Activated naive CD8-positive, alpha-beta T cell (primary cell): ENCODE results near the gene DCAF11.
A peak's percentile ranks its signal among the peaks of the same experiment; 100 is the strongest.

Experiments
- H3K27ac Mint-ChIP-seq: one replicate; pipeline ENCODE4 v1.8.0; 2021; ENCODE audit warnings: mixed read lengths
- H3K27me3 Mint-ChIP-seq: one replicate; pipeline ENCODE4 v1.8.0; 2021; ENCODE audit warnings: mixed read lengths
- H3K36me3 Mint-ChIP-seq: one replicate; pipeline ENCODE4 v1.8.0; 2021; ENCODE audit warnings: mixed read lengths
- H3K4me1 Mint-ChIP-seq: one replicate; pipeline ENCODE4 v1.8.0; 2021; ENCODE audit warnings: low read depth, mixed read lengths
- H3K4me3 Mint-ChIP-seq: one replicate; pipeline ENCODE4 v1.8.0; 2021; ENCODE audit warnings: mild to moderate bottlenecking, mixed read lengths
- H3K9me3 Mint-ChIP-seq: one replicate; pipeline ENCODE4 v1.8.0; 2021; ENCODE audit warnings: low read depth, mixed read lengths

DCAF11 gene

DNA sequence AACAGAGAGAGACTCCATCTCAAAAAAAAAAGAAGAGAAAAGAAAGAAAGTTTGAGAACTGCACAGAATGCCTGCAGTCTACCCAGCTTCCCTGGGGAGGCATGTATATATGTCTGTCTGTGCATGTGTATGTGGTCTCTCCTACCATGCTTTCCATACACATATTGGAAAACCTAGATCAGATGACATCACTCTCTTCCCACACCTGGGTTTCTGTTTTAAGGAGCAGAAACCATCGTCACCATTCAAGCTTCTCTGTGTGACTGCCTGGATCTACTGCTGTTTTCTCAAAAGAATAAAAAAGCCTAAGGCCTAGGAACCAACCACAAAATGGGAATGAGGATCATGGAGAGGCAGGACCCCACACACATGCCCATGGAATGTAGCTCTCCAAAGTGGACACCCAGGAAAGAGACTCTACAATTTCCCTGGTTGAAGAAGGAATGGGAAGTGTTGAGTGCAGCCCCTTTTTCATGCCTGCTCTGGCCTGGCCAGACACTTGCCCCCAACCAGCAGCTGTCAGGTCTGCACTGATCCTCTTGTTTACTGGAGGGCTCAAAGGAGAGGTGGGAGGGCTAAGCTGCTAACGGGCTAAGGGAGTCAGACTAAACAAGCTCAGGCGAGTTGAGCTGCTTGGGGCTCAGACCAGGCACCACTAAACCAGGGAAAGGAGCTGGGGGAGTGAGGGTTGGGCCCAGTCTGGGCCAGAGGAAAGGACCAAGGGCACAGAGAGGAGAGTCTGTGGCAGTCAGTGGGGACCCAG, 28.2 kb upstream of the DCAF11 start:
- no peaks in the 10 kb centered on the region for H3K27me3 Mint-ChIP-seq
- H3K9me3 Mint-ChIP-seq = no peaks in the 10 kb centered on the region
- no peak overlapping the region for H3K27ac Mint-ChIP-seq
- peaks cover 9% of the 10 kb centered on the region for H3K4me1 Mint-ChIP-seq
- H3K4me3 Mint-ChIP-seq = no peak overlapping the region
- no peaks in the 10 kb centered on the region for H3K36me3 Mint-ChIP-seq

DNA sequence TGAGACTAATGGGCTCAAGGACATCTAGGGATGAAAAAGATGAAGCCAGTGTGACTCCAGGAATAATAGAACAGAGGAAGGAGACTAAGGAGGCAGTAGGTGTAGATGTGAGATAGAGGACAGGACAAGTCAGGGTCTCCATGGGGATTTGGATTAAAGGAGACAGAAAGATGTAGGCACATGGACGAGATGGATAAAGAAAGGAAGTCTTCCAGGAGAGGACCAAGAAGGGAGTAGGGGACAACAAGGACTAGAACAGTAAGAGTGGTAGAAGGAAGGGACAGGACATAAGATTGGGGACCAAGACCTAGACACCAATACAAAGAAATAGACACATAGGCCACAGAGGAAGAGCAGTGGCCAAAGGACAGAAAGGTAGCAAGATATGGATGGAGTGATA, 27.6 kb upstream of the DCAF11 start:
- Mint-ChIP-seq H3K36me3 (no peaks in the 10 kb centered on the region), H3K4me3 (no peak overlapping the region), H3K27ac (no peak overlapping the region), H3K9me3 (no peaks in the 10 kb centered on the region), H3K27me3 (no peaks in the 10 kb centered on the region), H3K4me1 (peaks cover 7% of the 10 kb centered on the region)

DNA sequence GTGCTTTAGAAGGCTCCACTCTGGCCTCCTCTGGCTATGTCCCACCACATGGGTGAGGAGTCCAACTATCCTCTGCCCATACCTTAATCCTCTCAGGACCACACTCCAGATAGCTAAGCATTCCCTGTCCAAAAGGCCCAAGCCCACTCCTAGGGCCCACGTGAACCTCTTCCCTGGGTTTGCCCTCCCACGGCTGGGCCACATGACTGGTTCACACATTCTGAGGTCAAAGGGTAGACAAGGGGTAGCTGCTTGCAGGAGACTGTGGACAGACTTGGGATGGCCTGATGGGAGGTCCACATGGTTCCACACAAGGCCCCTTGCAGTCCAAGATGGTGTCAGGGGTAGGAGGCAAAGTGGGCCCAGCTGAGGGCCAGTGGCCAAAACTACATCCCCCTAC, 26.5 kb upstream of the DCAF11 start:
- H3K27ac Mint-ChIP-seq = no peak overlapping the region
- peaks cover 11% of the 10 kb centered on the region for H3K4me1 Mint-ChIP-seq
- no peaks in the 10 kb centered on the region for H3K27me3 Mint-ChIP-seq
- no peak overlapping the region for H3K4me3 Mint-ChIP-seq
- H3K9me3 Mint-ChIP-seq = no peaks in the 10 kb centered on the region
- no peaks in the 10 kb centered on the region for H3K36me3 Mint-ChIP-seq

DNA sequence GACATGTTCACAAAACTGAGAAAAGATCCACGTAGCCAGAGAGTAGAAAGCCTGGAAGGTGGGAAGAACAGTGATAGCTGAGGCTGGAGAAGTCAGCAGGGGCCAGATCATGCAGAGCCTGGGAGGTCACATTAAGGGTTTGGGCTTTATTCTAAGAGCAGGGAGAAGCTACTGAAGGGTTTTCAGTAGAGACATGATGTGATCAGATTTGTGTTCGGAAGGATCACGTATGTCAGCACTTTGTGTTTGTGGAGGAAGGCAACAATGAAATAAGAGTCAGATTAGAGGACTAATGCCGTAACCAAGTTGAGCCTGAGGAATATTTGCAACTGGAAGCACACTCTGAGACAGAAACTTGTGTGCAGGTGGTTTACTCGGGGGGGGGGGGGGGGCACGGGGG, 24.7 kb upstream of the DCAF11 start:
- Mint-ChIP-seq H3K27ac (no peak overlapping the region), H3K4me1 (peaks cover 18% of the 10 kb centered on the region), H3K9me3 (no peaks in the 10 kb centered on the region), H3K4me3 (no peak overlapping the region), H3K36me3 (no peaks in the 10 kb centered on the region), H3K27me3 (no peaks in the 10 kb centered on the region)

DNA sequence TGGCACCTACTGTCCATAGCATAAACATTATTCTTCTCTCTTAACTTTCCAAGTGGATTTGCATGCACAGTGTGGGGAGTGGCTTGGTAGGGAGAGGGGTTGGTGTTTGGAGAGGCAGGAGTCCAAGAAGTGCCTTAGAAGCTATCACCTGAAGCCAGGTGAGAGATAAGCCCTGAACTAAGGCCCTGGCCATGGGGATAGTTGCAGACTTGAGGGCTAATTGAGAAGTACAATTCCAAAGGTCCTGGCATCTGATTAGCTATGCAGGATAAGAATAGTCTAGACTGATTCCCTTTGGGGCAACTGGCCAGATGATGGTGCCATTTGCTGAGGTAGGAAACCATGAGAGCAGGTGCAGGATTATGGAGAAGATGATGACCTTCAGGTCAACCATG, 22.5 kb upstream of the DCAF11 start:
- H3K27ac Mint-ChIP-seq = peak overlapping the region; percentile 94
- no peaks in the 10 kb centered on the region for H3K27me3 Mint-ChIP-seq
- H3K36me3 Mint-ChIP-seq = peaks cover 3% of the 10 kb centered on the region
- peaks cover 30% of the 10 kb centered on the region for H3K4me1 Mint-ChIP-seq
- H3K9me3 Mint-ChIP-seq = no peaks in the 10 kb centered on the region
- peak overlapping the region; percentile 20 for H3K4me3 Mint-ChIP-seq

DNA sequence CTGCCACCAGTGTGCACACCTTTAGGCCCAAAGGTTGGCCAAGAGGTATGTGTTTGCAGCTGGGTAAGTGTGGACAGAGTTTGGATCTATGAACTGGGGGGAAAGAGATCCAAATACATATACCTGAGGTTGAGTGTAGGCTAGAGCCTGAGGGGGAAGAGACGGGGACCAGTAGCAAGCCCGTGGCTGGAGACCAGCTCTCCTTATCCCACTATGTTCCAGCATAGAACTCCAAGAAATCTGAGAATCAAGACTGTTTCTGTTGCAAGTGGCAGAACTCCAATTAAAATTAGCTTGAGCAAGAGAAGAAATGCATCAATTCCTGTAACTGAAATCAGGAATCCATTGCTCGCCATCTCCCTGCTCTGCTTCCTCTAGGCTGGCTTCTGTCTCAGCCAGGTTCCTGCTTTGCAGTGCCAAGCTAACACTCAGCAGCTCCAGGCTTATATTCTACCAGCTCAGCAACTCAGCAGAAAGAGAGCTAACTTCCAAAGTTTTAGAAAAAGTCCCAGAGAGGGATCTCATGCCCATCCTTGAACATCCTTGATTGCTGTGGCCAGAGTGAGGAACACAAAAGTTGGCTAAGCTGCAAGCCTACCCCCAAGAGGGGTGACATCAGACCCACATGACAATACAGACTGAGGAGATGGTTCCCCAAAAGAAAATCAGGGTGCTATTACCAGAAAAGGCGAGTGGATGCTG, 21.9 kb upstream of the DCAF11 start:
- Mint-ChIP-seq H3K4me1 (peaks cover 30% of the 10 kb centered on the region), H3K27me3 (no peaks in the 10 kb centered on the region), H3K27ac (peak overlapping the region; percentile 94), H3K9me3 (no peaks in the 10 kb centered on the region), H3K4me3 (peak overlapping the region; percentile 99), H3K36me3 (peaks cover 3% of the 10 kb centered on the region)

DNA sequence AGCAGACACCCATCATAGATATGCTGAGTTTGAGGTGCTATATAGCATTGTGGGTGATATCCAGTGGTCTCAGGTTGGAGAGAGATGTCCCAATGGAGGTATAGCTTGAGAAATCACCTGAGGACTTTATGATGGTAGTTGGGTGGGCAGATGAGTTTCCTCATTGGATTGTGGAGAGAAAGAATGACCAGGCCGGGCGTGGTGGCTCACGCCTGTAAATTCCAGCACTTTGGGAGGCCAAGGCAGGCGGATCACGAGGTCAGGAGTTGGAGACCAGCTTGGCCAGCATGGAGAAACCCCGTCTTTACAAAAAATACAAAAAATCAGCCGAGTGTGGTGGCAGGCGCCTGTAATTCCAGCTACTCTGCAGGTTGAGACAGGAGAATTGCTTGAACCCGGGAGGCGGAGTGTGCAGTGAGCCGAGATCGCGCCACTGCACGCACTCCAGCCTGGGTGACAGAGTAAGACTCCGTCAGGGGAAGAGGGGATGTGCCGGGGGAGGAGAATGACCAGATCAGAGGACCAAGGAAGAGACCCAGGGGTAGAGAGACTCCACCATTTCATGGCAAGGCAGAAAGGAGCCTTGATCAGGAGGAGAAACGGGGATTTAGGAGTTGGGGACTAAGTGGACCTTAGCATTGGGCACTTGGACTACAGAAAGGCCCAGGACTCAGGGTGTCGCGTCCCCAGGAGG, 21.2 kb upstream of the DCAF11 start:
- Mint-ChIP-seq H3K4me3 (peak overlapping the region; percentile 99), H3K36me3 (peaks cover 3% of the 10 kb centered on the region), H3K9me3 (no peaks in the 10 kb centered on the region)

DNA sequence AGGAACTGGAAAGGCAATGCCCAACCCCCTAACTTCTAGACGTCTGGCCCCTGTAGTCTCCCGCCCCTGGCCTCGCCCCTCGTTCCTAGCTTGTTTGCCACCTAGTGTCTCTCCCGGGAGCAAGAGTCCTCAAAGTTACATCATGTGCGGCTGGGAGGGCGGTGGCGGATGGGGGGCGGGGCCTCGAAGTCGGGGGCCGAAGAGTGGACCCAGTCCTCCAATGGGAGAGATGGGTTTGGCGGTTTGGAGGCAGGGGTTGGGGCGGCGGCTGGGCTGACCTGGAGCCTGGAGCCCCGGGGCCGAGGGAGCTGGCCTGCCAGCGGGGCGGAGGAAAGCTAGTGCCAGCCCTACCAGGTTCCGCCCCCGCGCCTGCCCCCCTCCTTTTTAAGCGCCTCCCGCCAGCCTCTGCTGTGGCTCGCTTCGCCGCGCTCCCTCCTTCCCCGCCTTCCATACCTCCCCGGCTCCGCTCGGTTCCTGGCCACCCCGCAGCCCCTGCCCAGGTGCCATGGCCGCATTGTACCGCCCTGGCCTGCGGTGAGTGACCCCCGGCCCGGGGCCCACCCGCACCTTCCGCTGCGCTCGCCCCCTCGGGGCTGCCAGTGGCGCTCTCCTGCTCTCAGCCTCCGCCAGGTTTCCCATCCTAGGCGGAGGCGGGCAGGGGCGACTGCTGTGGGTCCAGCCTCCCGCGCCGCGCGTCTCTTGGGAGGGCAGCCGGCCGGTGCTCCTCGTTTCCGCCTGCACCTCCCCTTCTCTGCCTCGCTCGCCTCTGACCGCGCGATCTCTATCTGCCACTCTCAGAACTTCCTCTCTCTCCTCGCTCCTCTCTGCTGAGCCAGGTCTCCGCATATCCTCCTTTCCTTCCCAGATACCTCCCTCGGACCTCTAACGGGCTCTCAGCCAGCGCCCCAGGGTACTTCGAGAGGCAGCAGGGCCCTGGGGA, 20.4 kb upstream of the DCAF11 start, which contains the start of gene PCK2:
Gene PCK2 (plus strand): TSS at position 411 of the 940 bp plus-strand sequence. CDS start 95 bp downstream, at position 506.
- Mint-ChIP-seq H3K27ac (peak within 1 kb of the TSS; percentile 98), H3K36me3 (peaks cover 3% of the 10 kb centered on the region), H3K27me3 (no peaks in the 10 kb centered on the region), H3K4me1 (peaks cover 30% of the 10 kb centered on the region), H3K4me3 (peak within 1 kb of the TSS; percentile 99), H3K9me3 (no peaks in the 10 kb centered on the region)

More for the DNA sequence above, 21.2 kb upstream of the DCAF11 start:
- no peaks in the 10 kb centered on the region for H3K27me3 Mint-ChIP-seq
- peaks cover 30% of the 10 kb centered on the region for H3K4me1 Mint-ChIP-seq
- H3K27ac Mint-ChIP-seq = peak overlapping the region; percentile 94

DNA sequence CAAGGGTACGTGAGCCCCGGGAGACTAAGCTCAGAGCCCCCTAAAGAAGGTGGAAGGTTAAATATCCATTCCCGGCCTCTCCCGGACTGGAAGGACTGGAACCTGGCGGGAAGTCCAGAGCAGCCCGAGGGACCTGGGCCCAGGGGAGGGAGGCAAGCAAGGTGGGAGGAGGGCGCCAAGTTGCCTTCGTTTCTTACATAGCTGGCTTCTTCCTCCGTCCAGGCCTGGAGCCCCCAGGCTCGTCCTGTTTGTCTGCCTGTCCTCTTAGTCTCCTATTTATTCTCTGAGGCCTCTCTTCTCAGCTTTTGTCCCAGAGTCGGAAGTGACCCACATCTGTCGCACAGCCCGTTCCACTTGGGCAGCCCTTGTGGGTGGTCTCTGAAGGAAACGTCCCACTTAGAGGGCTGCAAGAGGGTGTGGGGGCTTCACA, 19.7 kb upstream of the DCAF11 start:
- peaks cover 3% of the 10 kb centered on the region for H3K36me3 Mint-ChIP-seq
- H3K9me3 Mint-ChIP-seq = no peaks in the 10 kb centered on the region
- H3K27me3 Mint-ChIP-seq = no peaks in the 10 kb centered on the region
- H3K4me3 Mint-ChIP-seq = peak overlapping the region; percentile 99
- H3K27ac Mint-ChIP-seq = peak overlapping the region; percentile 98
- peaks cover 30% of the 10 kb centered on the region for H3K4me1 Mint-ChIP-seq

DNA sequence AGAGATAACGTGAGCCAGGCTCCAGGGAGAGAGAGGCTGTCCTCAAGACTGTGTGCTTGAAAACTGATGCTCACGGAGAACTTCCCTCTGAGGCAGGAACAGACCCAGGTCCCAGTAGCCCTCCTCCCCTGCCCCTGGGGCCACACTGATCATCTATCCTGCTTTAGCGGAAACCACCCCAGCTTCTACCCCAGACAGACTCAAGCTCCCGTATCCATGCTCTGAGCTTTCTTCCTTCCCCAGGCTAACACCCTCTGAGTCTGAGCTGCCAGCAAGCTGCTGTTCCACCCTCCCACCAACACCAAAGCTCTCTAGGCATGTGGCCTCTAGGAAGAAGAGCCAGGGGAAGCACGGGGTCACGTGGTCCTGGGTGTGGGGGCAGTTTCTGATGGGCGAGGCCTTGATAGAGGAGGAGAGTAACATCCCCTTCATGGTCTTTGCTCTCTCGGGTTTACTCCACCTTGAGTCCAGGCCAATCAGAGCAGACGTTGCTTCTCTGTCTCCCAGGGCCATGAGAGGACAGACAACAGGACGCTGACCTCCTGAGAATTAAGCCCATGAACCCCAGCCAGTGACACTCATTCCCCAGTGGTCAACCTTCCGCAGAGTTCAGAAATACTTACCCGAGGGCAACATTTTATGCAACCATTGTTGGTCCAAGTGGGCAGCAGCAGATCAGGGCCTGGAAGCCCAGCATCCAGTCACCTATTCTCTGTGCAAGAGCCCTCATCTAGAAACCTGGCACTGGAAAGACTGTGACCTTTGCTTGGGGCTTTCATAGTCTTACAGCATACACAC, 19.1 kb upstream of the DCAF11 start:
- H3K9me3 Mint-ChIP-seq = no peaks in the 10 kb centered on the region
- H3K4me3 Mint-ChIP-seq = peak overlapping the region; percentile 99
- peak overlapping the region; percentile 98 for H3K27ac Mint-ChIP-seq
- peaks cover 29% of the 10 kb centered on the region for H3K4me1 Mint-ChIP-seq
- no peaks in the 10 kb centered on the region for H3K27me3 Mint-ChIP-seq
- H3K36me3 Mint-ChIP-seq = peaks cover 3% of the 10 kb centered on the region

DNA sequence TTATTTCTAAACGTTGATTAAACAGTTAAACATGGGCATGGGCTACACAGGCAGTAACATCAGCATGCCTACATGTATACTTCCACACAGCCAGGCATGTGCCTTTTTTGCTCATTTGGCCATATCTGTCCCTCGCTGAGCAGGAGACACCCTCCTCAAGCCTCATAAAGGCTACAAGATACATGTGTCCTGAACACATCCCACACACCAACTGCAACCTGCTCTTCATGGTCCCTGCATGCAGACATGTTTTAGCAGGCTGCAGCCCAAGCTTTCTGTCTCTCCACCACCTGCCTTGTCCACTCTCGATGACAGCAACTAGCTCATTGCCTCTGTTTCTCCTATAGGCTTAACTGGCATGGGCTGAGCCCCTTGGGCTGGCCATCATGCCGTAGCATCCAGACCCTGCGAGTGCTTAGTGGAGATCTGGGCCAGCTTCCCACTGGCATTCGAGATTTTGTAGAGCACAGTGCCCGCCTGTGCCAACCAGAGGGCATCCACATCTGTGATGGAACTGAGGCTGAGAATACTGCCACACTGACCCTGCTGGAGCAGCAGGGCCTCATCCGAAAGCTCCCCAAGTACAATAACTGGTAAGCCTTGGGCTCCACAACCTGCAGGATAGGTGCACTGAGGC, 17.9 kb upstream of the DCAF11 start:
- peak overlapping the region; percentile 54 for H3K4me3 Mint-ChIP-seq
- no peaks in the 10 kb centered on the region for H3K9me3 Mint-ChIP-seq
- H3K36me3 Mint-ChIP-seq = peaks cover 3% of the 10 kb centered on the region
- H3K27ac Mint-ChIP-seq = peak overlapping the region; percentile 46
- H3K27me3 Mint-ChIP-seq = no peaks in the 10 kb centered on the region
- peaks cover 27% of the 10 kb centered on the region for H3K4me1 Mint-ChIP-seq

DNA sequence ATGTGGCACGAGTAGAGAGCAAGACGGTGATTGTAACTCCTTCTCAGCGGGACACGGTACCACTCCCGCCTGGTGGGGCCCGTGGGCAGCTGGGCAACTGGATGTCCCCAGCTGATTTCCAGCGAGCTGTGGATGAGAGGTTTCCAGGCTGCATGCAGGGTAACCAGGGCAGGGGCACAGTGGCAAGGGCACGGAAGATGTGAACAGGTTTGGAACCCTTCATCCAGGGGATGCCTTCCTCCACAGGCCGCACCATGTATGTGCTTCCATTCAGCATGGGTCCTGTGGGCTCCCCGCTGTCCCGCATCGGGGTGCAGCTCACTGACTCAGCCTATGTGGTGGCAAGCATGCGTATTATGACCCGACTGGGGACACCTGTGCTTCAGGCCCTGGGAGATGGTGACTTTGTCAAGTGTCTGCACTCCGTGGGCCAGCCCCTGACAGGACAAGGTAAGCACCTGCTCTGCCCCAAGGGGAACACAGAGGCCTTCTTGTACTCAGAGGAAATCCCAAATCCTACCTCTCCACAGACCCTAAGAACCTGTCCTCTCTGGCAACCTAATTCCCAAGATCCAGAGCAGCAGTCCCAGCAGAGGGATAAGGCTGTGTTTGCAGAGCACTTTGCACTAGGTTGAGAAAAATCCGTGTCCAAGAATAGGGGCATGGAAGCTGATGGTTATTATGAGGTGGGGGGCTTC, 16.2 kb upstream of the DCAF11 start:
- H3K4me1 Mint-ChIP-seq = peaks cover 16% of the 10 kb centered on the region
- no peaks in the 10 kb centered on the region for H3K27me3 Mint-ChIP-seq
- no peak overlapping the region for H3K27ac Mint-ChIP-seq
- H3K4me3 Mint-ChIP-seq = no peak overlapping the region
- H3K9me3 Mint-ChIP-seq = no peaks in the 10 kb centered on the region
- peaks cover 8% of the 10 kb centered on the region for H3K36me3 Mint-ChIP-seq
